ENCODE results near the gene SSTR3. TPM values are rescaled to one million over a fixed set of nuclear protein-coding genes. Genes with fewer than 3 reads are reported as not detected.

Gene SSTR3
- total and polyA plus RNA-seq, 7 donors: 0.36 to 1.7 TPM; not detected in 5

DNA sequence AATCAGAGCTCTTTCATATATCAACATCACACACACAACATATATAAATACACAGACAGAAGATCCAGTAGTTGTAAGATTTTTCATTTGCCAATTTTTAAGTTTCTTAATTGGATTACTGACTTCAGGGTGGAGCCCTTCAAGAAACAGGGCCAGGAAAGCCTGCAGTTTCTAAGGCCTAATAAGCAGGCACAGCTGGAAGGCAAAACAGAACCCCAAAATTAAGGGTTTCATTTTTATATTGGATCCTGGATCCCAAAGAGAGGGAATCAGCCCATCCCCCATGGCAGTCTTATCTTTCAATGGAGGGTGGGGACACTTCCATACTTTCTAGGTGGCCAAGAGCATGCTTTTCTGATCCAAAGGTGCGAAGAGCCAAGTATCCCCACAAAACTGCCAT lies 19.5 kb downstream of the SSTR3 start:
- TF ChIP-seq, protein P1, sequence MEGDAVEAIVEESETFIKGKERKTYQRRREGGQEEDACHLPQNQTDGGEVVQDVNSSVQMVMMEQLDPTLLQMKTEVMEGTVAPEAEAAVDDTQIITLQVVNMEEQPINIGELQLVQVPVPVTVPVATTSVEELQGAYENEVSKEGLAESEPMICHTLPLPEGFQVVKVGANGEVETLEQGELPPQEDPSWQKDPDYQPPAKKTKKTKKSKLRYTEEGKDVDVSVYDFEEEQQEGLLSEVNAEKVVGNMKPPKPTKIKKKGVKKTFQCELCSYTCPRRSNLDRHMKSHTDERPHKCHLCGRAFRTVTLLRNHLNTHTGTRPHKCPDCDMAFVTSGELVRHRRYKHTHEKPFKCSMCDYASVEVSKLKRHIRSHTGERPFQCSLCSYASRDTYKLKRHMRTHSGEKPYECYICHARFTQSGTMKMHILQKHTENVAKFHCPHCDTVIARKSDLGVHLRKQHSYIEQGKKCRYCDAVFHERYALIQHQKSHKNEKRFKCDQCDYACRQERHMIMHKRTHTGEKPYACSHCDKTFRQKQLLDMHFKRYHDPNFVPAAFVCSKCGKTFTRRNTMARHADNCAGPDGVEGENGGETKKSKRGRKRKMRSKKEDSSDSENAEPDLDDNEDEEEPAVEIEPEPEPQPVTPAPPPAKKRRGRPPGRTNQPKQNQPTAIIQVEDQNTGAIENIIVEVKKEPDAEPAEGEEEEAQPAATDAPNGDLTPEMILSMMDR (IDR thresholded peaks at IDR 0.05): no peak
- TF ChIP-seq POLR2A (IDR thresholded peaks at IDR 0.05): no peak
- no peak for TF ChIP-seq POLR2AphosphoS5 (IDR thresholded peaks at IDR 0.05)
- TF ChIP-seq EP300 (IDR thresholded peaks at IDR 0.05): no peak
- Histone ChIP-seq H3K27me3 (no peaks in the 10 kb centered on the region), H3K9me3 (no peaks in the 10 kb centered on the region), H3K36me3 (no peaks in the 10 kb centered on the region), H3K4me1 (peaks cover 0 to 51% (median 39%) of the 10 kb centered on the region in 4 donors), H3K27ac (peak overlapping the region in 2 of 4 donors; percentile 14 to 25), H3K4me3 (no peak overlapping the region)
- WGBS, 2 donors: 91 to 100% methylated on average over 1 of the region's 1 CpG
- no peak for DNase-seq
- intact Hi-C loops (cut with DNase I): no loop called here

DNA sequence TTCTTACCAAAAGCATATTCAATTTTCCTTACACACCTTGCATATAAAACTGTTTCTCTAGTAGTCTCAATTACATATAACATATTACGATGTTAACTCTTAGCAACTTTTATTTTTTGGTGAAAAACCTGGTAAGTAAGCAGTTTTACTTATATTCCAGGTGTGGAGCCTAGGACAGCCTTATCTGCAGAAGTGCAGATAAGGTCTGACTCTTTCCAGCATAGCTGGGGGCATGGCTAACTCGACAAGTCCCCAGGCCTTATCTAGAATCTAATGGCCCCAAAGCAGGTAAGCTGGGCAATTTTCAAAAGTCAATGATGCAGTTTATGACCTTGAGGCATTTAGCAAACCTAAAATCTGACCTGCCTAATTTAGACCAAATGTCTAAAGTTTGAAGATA lies 20.1 kb downstream of the SSTR3 start:
- TF ChIP-seq POLR2AphosphoS5 (IDR thresholded peaks at IDR 0.05): no peak
- no peak for TF ChIP-seq POLR2A (IDR thresholded peaks at IDR 0.05)
- TF ChIP-seq, protein P1 (IDR thresholded peaks at IDR 0.05): no peak
- no peak for TF ChIP-seq EP300 (IDR thresholded peaks at IDR 0.05)
- intact Hi-C loops (cut with DNase I): no loop called here
- DNase-seq: no peak
- WGBS, 2 donors: 23 to 71% methylated on average over 2 of the region's 2 CpGs
- peaks cover 0 to 51% (median 39%) of the 10 kb centered on the region in 4 donors for H3K4me1 ChIP-seq
- H3K27me3 ChIP-seq: no peaks in the 10 kb centered on the region
- H3K36me3 ChIP-seq: no peaks in the 10 kb centered on the region
- no peak overlapping the region for H3K27ac ChIP-seq
- no peaks in the 10 kb centered on the region for H3K9me3 ChIP-seq
- H3K4me3 ChIP-seq: no peak overlapping the region

- intact Hi-C loops (cut with DNase I): no loop called here
- no peaks in the 10 kb centered on the region for H3K36me3 ChIP-seq
- H3K9me3 ChIP-seq: no peaks in the 10 kb centered on the region
- no peak overlapping the region for H3K4me3 ChIP-seq
- 55 to 69% methylated on average over 4 of the region's 4 CpGs for WGBS, 2 donors
- TF ChIP-seq, protein P1 (IDR thresholded peaks at IDR 0.05): no peak
- TF ChIP-seq POLR2A (IDR thresholded peaks at IDR 0.05) (no peak), EP300 (IDR thresholded peaks at IDR 0.05) (no peak), POLR2AphosphoS5 (IDR thresholded peaks at IDR 0.05) (no peak)
- H3K27ac ChIP-seq: peak overlapping the region in 1 of 4 donors; percentile 22
- no peak for DNase-seq
- H3K27me3 ChIP-seq: no peaks in the 10 kb centered on the region
- peaks cover 0 to 42% (median 32%) of the 10 kb centered on the region in 4 donors for H3K4me1 ChIP-seq
Measured at GRCh38 chr22:37190262-37190780, 22.0 kb downstream of the SSTR3 start.

DNA sequence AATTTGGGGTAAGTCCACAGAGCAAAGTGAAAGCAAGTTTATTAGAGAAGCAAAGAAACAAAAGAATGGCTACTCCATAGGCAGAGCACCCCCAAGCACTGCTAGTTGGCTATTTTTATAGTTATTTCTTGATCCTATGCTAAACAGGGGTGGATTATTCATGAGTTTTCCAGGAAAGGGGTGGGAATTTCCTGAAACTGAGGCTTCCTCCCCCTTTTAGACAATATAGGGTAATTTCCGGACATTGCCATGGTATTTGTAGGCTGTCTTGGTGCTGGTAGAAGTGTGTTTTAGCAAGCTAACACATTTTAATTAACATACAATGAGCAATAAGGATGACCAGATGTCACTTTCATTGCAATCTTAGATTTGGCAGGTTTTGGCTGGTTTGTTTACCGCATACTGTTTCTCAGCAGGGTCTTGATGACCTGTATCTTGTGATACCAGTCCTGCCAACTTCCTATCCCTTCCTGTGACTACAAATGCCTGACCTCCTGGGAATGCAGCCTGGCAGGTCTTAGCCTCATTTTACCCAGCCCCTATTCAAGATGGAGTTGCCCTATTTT lies 23.3 kb downstream of the SSTR3 start:
- no peak overlapping the region for H3K4me3 ChIP-seq
- no peaks in the 10 kb centered on the region for H3K27me3 ChIP-seq
- H3K9me3 ChIP-seq: no peaks in the 10 kb centered on the region
- 67 to 68% methylated on average over 2 of the region's 2 CpGs for WGBS, 2 donors
- H3K4me1 ChIP-seq: peaks cover 0 to 42% (median 32%) of the 10 kb centered on the region in 4 donors
- DNase-seq: no peak
- H3K27ac ChIP-seq: peak overlapping the region; percentile 82 to 88 (median 84)
- no peak for TF ChIP-seq POLR2AphosphoS5 (IDR thresholded peaks at IDR 0.05)
- no peak for TF ChIP-seq POLR2A (IDR thresholded peaks at IDR 0.05)
- TF ChIP-seq EP300 (IDR thresholded peaks at IDR 0.05): no peak
- TF ChIP-seq, protein P1 (IDR thresholded peaks at IDR 0.05): no peak
- no peaks in the 10 kb centered on the region for H3K36me3 ChIP-seq
- intact Hi-C loops (cut with DNase I): no loop called here

Data from sigmoid colon (tissue), 7 donors.